GM23248 (cell line): ENCODE measurements around the gene MORN4.

Source experiments
- EZH2 ChIP-seq: fragments of 200-600 bp; sonication (generic); IDR thresholded peaks from 2 replicates; pipeline ENCODE4 v1.6.1; 2018; ENCODE audit warnings: antibody characterized with exemption, mild to moderate bottlenecking; ENCODE audit not compliant: insufficient read depth, poor library complexity, severe bottlenecking
- EZH2phosphoT487 ChIP-seq: fragments of 200-600 bp; sonication (generic); IDR thresholded peaks from 2 replicates; pipeline ENCODE4 v1.6.1; 2018; ENCODE audit warnings: antibody characterized with exemption, moderate library complexity, mild to moderate bottlenecking, low read depth; ENCODE audit not compliant: insufficient read depth

DNA sequence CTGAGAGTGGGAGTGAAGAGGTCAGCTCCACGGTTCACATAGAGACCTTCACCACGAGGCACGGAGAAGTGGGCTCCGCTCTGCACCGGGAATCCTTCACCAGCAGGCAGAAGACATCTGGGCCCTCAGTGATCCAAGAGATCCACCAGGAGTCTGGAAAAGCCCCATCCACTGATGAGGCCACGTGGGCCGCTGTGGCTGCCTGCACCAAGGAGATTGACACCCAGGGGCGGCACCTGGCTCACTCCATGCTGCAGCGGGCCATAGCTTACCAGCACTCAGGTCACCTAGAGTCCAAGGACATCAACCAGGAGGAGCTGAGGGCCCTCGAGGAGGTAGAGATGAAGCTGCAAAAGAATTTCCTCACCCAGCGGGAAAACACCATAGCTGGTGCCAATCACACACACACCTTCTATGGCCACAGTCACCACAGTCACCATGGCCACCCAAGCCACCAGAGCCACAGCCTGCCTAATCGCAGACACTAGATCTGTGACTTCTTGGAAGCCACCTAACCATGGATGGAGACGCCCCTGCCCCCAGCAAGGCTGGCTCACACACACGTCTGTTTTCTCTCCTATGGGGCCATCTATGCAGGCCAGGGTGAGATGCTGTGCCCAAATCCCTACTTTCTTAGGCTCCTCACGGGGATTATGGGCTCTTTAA is 43.1 kb downstream of the MORN4 start:
- TF ChIP-seq EZH2 (no peak), EZH2phosphoT487 (no peak)
